Ovary (tissue), 9 donors: ENCODE measurements around the gene POC1A. TPM values are rescaled to one million over a fixed set of nuclear protein-coding genes. Genes with fewer than 3 reads are reported as not detected.

Source experiments
- DNase-seq, 5 donors: peaks; one replicate each; pipeline ENCODE4 v3.0.0-alpha.2; 2019 to 2020
- H3K27ac ChIP-seq, 2 donors: fragments of 200-600 bp; one replicate each; pipeline versions ENCODE4 v1.5.1 to v1.8.0; 2019 to 2022
- H3K27me3 ChIP-seq: fragments of 200-600 bp; one replicate; pipeline ENCODE4 v1.8.0; 2022
- H3K36me3 ChIP-seq: fragments of 200-600 bp; sonication (generic); one replicate; pipeline ENCODE4 v1.5.1; 2019
- H3K4me1 ChIP-seq: one replicate; pipeline ENCODE4 v1.8.1; 2013; ENCODE audit warnings: mild to moderate bottlenecking, moderate library complexity; ENCODE audit not compliant: insufficient read depth
- H3K4me3 ChIP-seq: fragments of 200-600 bp; sonication (generic); one replicate; pipeline ENCODE4 v1.5.1; 2017
- H3K9me3 ChIP-seq, 2 donors: fragments of 200-600 bp in 1 of 2; sonication (generic) in 1 of 2; one replicate each; pipeline versions ENCODE4 v1.5.1 to v1.8.1; 2013 to 2019; ENCODE audit warnings: mild to moderate bottlenecking in 1 of 2, moderate library complexity in 1 of 2
- EP300 ChIP-seq: sonication (generic); formaldehyde crosslinking; IDR thresholded peaks from one replicate; pipeline ENCODE4 v1.6.1; 2017; ENCODE audit warnings: antibody characterized with exemption
- POLR2A ChIP-seq: fragments of 450-650 bp; IDR thresholded peaks from one replicate; pipeline ENCODE4 v1.6.1; 2017; ENCODE audit warnings: antibody characterized with exemption, mild to moderate bottlenecking, moderate library complexity
- WGBS, 3 donors: extraction: QIAGEN DNeasy Blood & Tissue Kit in 1 of 3; methylation state at CpG; one replicate each; pipeline versions ENCODE4 v1.1.5 to v1.1.7; 2013 to 2017; 5-methylcytosine and 5-hydroxymethylcytosine counted together
- intact Hi-C, 4 donors: fragments of 100-400 bp; cut with DNase I; formaldehyde crosslinking; loops; one replicate each; pipeline versions ENCODE4 v1.11.0 to v1.15.1; 2022 to 2023
- polyA plus RNA-seq, 2 donors: library from polyadenylated mRNA; stranded (reverse); fragments of 200-250 nt in 1 of 2; fragments of 350-450 nt in 1 of 2; fragmentation: Illumina TruSeq in 1 of 2; extraction: RNeasy Lipid Tissue Mini Kit (QIAGEN cat#74804) in 1 of 2; gene quantifications; one replicate each; pipeline ENCODE4 v1.2.3, GENCODE V29; 2013 to 2014
- total RNA-seq, 7 donors: library from RNA; depleted of rRNA in 2 of 7; stranded (reverse); fragments of >200 nt in 2 of 7; fragmentation: NEBNext Ultra II Directional in 3 of 7; extraction: Animal tissue kit (Norgen Biotek cat#: 25700) in 3 of 7; gene quantifications; one replicate each; pipeline versions ENCODE4 v1.1.0 to v1.2.4, GENCODE V29; 2016 to 2023
- TF ChIP-seq, protein P1 (sequence below), 3 donors: fragments of 450-650 bp in 2 of 3; fragments of 200-600 bp in 1 of 3; IDR thresholded peaks; one replicate each; pipeline versions ENCODE4 v1.5.1 to v1.8.0; 2016 to 2022; ENCODE audit warnings: antibody characterized with exemption in 3 of 3, mild to moderate bottlenecking in 1 of 3
- donor health status: DM: no; HTN: no; CAD: no; lungs with moderate emphysema.
- donor health status: DM: no; HTN: no; CAD: no.
- donor health status: Bipolar disorder and iron deficiency.
- donor health status: DM: yes; HTN: yes; CAD: no.
- donor health status: DM: no; HTN: no; CAD: no.
- donor health status: DM: yes; HTN: yes; CAD: no.

Gene POC1A
- total and polyA plus RNA-seq, 9 donors: 0.53 to 1.8 (median 1.3) TPM

DNA sequence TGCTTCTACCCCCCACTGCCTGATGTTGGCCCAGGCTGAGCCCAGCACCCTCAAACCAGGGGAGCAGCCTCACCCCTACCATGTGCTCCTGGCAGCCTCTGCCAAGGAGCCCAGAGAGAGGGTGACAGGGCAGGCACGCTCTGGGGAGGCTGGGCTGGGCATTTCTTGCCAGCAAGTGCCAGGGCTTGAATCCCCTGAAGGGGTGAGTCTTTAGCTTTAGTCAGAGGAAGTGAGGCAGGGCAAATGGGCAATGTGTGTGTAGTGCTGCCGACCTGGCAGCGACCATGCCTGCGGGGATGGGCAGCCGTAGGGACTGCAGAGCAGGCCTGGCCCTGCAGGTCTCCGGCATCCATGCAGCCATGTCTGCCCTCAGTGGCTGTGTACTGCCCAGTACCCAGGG is 116.0 kb downstream of the POC1A start:
- Histone ChIP-seq H3K36me3 (no peaks in the 10 kb centered on the region), H3K9me3 (no peaks in the 10 kb centered on the region), H3K27me3 (no peaks in the 10 kb centered on the region), H3K4me1 (no peaks in the 10 kb centered on the region), H3K27ac (no peak overlapping the region), H3K4me3 (no peak overlapping the region)
- intact Hi-C loops: no loop called here
- WGBS, 3 donors: 79 to 91% (median 86%) methylated on average over 5 to 6 of the region's 6 CpGs
- no peak for DNase-seq
- TF ChIP-seq POLR2A (no peak), EP300 (no peak)
- TF ChIP-seq, protein P1, sequence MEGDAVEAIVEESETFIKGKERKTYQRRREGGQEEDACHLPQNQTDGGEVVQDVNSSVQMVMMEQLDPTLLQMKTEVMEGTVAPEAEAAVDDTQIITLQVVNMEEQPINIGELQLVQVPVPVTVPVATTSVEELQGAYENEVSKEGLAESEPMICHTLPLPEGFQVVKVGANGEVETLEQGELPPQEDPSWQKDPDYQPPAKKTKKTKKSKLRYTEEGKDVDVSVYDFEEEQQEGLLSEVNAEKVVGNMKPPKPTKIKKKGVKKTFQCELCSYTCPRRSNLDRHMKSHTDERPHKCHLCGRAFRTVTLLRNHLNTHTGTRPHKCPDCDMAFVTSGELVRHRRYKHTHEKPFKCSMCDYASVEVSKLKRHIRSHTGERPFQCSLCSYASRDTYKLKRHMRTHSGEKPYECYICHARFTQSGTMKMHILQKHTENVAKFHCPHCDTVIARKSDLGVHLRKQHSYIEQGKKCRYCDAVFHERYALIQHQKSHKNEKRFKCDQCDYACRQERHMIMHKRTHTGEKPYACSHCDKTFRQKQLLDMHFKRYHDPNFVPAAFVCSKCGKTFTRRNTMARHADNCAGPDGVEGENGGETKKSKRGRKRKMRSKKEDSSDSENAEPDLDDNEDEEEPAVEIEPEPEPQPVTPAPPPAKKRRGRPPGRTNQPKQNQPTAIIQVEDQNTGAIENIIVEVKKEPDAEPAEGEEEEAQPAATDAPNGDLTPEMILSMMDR (IDR thresholded peaks at IDR 0.05): no peak

- TF ChIP-seq, protein P1 (IDR thresholded peaks at IDR 0.05): no peak
- TF ChIP-seq POLR2A: no peak
- no peak for TF ChIP-seq EP300
- H3K27me3 ChIP-seq: no peaks in the 10 kb centered on the region
- no peak overlapping the region for H3K27ac ChIP-seq
- no peaks in the 10 kb centered on the region for H3K4me1 ChIP-seq
- no peaks in the 10 kb centered on the region for H3K9me3 ChIP-seq
- intact Hi-C loops: no loop called here
- 80 to 93% (median 91%) methylated on average over 4 of the region's 4 CpGs for WGBS, 3 donors
- H3K36me3 ChIP-seq: no peaks in the 10 kb centered on the region
- H3K4me3 ChIP-seq: no peak overlapping the region
- no peak for DNase-seq
Observed at GRCh38 chr3:52037291-52037690, 116.9 kb downstream of the POC1A start.

DNA sequence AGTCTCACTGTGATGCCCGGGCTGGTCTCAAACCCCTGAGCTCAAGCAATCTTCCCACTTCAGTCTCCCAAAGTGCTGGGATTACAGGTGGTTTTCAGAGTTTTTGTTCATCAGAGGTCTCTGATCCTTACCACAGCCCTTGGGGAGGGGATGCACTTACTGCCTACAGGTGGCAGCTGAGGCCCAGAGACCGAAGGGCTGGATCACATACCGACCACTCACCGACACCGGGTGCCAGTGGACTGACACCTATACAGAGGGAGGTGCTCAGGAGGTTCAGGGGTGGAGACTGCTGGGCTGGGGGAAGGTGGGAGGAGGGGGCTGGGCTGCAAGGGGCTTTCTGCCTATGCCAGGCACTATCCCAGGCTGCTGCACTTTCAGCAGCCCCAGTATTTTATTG is 117.4 kb downstream of the POC1A start:
- no peak for DNase-seq
- Histone ChIP-seq H3K36me3 (no peaks in the 10 kb centered on the region), H3K27ac (no peak overlapping the region), H3K9me3 (no peaks in the 10 kb centered on the region), H3K27me3 (no peaks in the 10 kb centered on the region), H3K4me3 (no peak overlapping the region), H3K4me1 (no peaks in the 10 kb centered on the region)
- TF ChIP-seq POLR2A (no peak), EP300 (no peak)
- TF ChIP-seq, protein P1 (IDR thresholded peaks at IDR 0.05): no peak
- intact Hi-C loops: no loop called here
- WGBS, 3 donors: 45 to 64% (median 48%) methylated on average over 5 of the region's 5 CpGs

- no peak for TF ChIP-seq EP300
- intact Hi-C loops: no loop called here
- no peak overlapping the region for H3K4me3 ChIP-seq
- WGBS, 3 donors: 66 to 74% (median 71%) methylated on average over 5 of the region's 5 CpGs
- no peaks in the 10 kb centered on the region for H3K27me3 ChIP-seq
- DNase-seq: no peak
- H3K36me3 ChIP-seq: no peaks in the 10 kb centered on the region
- no peak overlapping the region for H3K27ac ChIP-seq
- no peaks in the 10 kb centered on the region for H3K4me1 ChIP-seq
- no peaks in the 10 kb centered on the region for H3K9me3 ChIP-seq
Observed at GRCh38 chr3:52036222-52036694, 118.0 kb downstream of the POC1A start.

DNA sequence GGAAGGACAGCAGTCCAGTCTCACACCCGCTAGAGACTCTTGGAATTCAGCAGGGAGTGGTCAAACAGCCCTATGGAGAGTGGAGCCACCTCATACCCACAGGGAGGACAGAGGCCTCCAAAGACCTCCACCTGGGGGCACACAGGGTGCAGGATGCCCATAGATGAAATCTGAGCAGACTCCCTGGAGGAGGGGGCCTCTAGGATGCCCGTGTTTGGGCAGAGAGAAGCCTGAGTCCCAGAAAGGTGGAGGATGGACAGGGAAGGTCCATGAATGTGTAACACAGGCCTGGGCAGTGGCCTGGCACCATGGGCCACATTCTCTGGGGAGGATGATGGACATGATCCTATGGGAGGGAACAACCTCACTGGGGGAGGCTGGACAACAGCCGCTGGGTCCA is 119.6 kb downstream of the POC1A start:
- Histone ChIP-seq H3K4me3 (no peak overlapping the region), H3K9me3 (no peaks in the 10 kb centered on the region), H3K36me3 (no peaks in the 10 kb centered on the region), H3K4me1 (no peaks in the 10 kb centered on the region), H3K27me3 (no peaks in the 10 kb centered on the region), H3K27ac (no peak overlapping the region)
- DNase-seq: no peak
- intact Hi-C loops: no loop called here
- WGBS, 3 donors: 78 to 88% (median 78%) methylated on average over 3 of the region's 3 CpGs
- TF ChIP-seq POLR2A (no peak), EP300 (no peak)
- TF ChIP-seq, protein P1 (IDR thresholded peaks at IDR 0.05): no peak
